Calu3 (cell line): ENCODE measurements around the gene TRERF1. TPM values are rescaled to one million over a fixed set of nuclear protein-coding genes. Genes with fewer than 3 reads are reported as not detected.
"Not testable (repeated sequence)": the region's sequence is repeated elsewhere in the genome, so short reads cannot be mapped to it uniquely, and the experiment has no call there.

Experiments
- BruUV-seq: library from RNA; stranded (reverse); fragments of 400-500 nt; replicated peaks from 2 replicates; lab custom pipeline; 2021; lab: Mats Ljungman, UMichigan
- CTCF ChIA-PET: fragments of 300-600 bp; sonication (Branson Sonifier 250); formaldehyde crosslinking; loops from one replicate; lab custom pipeline; 2022; ENCODE audit warnings: antibody characterized with exemption; lab: Charles Lee
- DNase-seq: peaks from one replicate; pipeline ENCODE4 v3.0.0; 2022
- H3K27ac Mint-ChIP-seq: one replicate; pipeline ENCODE4 v1.8.0; 2022; ENCODE audit warnings: mixed read lengths; ENCODE audit not compliant: unreplicated experiment
- H3K27me3 Mint-ChIP-seq: one replicate; pipeline ENCODE4 v1.8.0; 2022; ENCODE audit warnings: mixed read lengths; ENCODE audit not compliant: unreplicated experiment
- H3K36me3 Mint-ChIP-seq: one replicate; pipeline ENCODE4 v1.8.0; 2022; ENCODE audit warnings: mild to moderate bottlenecking, moderate library complexity, mixed read lengths; ENCODE audit not compliant: insufficient read depth, unreplicated experiment
- H3K4me1 Mint-ChIP-seq: one replicate; pipeline ENCODE4 v1.8.0; 2022; ENCODE audit warnings: mild to moderate bottlenecking, low read depth, mixed read lengths; ENCODE audit not compliant: unreplicated experiment
- H3K4me3 Mint-ChIP-seq: one replicate; pipeline ENCODE4 v1.8.0; 2022; ENCODE audit warnings: mild to moderate bottlenecking, low read depth, moderate library complexity, mixed read lengths; ENCODE audit not compliant: unreplicated experiment
- H3K9me3 Mint-ChIP-seq: one replicate; pipeline ENCODE4 v1.8.0; 2022; ENCODE audit warnings: low read depth, mixed read lengths; ENCODE audit not compliant: unreplicated experiment
- intact Hi-C: fragments of 100-400 bp; cut with micrococcal nuclease; formaldehyde crosslinking; loops from one replicate; pipeline ENCODE4 v1.10.0; 2022; ENCODE audit not compliant: unreplicated experiment
- total RNA-seq: library from RNA; stranded (reverse); gene quantifications from 2 replicates; pipeline ENCODE4 v1.2.3, GENCODE V29; 2022
- TF ChIP-seq, protein P1 (sequence below): fragments of 200-600 bp; IDR thresholded peaks from one replicate; pipeline ENCODE4 v1.8.0; 2022; ENCODE audit warnings: antibody characterized with exemption; ENCODE audit not compliant: unreplicated experiment

The TRERF1 gene
- total RNA-seq, 1 experiment from 2014 or later: 1.4 TPM

DNA sequence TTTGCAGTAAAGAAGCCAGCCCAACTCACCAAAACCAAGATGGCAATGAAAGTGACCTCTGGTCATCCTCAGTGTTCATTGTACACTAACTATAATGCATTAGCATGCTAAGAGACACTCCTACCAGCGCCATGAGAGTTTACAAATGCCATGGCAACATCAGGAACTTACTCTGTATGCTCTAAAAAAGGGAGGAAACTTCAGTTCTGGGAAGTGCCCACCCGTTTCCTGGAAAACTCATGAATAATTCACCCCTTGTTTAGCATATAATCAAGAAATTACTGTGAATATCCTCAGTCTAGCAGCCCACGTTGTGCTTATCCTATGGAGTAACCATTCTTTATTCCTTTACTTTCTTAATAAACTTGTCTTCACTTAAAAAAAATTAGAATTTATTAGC is 19.4 kb upstream of the TRERF1 start:
- peaks cover 13% of the 10 kb centered on the region for H3K27me3 Mint-ChIP-seq
- no peak overlapping the region for H3K4me3 Mint-ChIP-seq
- intact Hi-C loops: no loop called here
- H3K4me1 Mint-ChIP-seq: no peaks in the 10 kb centered on the region
- DNase-seq: no peak
- BruUV-seq: no TSS peak
- TF ChIP-seq, protein P1, sequence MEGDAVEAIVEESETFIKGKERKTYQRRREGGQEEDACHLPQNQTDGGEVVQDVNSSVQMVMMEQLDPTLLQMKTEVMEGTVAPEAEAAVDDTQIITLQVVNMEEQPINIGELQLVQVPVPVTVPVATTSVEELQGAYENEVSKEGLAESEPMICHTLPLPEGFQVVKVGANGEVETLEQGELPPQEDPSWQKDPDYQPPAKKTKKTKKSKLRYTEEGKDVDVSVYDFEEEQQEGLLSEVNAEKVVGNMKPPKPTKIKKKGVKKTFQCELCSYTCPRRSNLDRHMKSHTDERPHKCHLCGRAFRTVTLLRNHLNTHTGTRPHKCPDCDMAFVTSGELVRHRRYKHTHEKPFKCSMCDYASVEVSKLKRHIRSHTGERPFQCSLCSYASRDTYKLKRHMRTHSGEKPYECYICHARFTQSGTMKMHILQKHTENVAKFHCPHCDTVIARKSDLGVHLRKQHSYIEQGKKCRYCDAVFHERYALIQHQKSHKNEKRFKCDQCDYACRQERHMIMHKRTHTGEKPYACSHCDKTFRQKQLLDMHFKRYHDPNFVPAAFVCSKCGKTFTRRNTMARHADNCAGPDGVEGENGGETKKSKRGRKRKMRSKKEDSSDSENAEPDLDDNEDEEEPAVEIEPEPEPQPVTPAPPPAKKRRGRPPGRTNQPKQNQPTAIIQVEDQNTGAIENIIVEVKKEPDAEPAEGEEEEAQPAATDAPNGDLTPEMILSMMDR: no peak
- no peaks in the 10 kb centered on the region for H3K36me3 Mint-ChIP-seq
- CTCF ChIA-PET: no interaction called here
- peaks cover 13% of the 10 kb centered on the region for H3K9me3 Mint-ChIP-seq
- H3K27ac Mint-ChIP-seq: no peak overlapping the region

DNA sequence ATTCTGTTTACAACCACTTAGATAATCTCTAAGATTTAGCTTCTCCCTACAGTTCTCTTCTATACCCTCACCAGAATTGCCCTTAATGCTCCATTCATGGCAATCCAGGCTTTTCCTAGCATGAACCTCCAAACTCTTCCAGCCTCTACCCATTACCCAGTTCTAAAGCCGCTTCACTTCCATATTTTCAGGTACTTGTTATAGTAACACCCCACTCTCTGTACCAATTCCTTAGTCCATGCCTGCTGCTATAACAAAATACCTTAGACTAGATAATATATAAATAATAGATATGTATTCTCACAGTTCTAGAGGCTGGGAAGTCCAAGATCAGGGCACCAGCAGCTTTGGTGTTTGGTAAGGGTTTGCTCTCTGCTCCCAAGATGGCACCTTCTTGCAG is 16.5 kb upstream of the TRERF1 start:
- CTCF ChIA-PET: no interaction called here
- intact Hi-C loops: no loop called here
- H3K27me3 Mint-ChIP-seq: peaks cover 13% of the 10 kb centered on the region
- DNase-seq: no peak
- no peaks in the 10 kb centered on the region for H3K4me1 Mint-ChIP-seq
- no TSS peak for BruUV-seq
- peaks cover 13% of the 10 kb centered on the region for H3K9me3 Mint-ChIP-seq
- H3K36me3 Mint-ChIP-seq: no peaks in the 10 kb centered on the region
- TF ChIP-seq, protein P1: no peak
- H3K27ac Mint-ChIP-seq: no peak overlapping the region
- H3K4me3 Mint-ChIP-seq: no peak overlapping the region

DNA sequence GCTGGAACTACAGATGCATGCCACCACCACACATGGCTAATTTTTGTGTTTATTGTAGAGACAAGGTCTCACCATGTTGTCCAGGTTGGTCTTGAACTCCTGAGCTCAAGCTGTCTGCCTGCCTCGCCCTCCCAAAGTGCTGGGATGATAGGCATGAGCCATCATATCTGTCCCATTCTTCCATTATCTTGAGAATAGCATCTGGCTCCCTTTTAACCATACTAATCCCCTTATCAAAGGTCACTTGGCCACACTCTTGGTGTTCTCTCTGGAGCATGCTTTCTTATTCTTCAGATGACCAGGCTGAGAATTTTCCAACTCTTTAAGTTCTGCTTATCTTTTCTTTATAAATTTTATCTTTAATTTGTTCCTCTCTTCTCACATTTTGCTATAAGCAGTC is 15.9 kb upstream of the TRERF1 start:
- H3K27ac Mint-ChIP-seq: no peak overlapping the region
- intact Hi-C loops: no loop called here
- CTCF ChIA-PET: interaction anchor here (0.7 kb wide), 1 partner anchor 437 kb away, joined by 5 read pairs; no protein-coding TSS in a partner anchor
- DNase-seq: no peak
- BruUV-seq: no TSS peak
- TF ChIP-seq, protein P1: no peak
- H3K4me3 Mint-ChIP-seq: no peak overlapping the region
- peaks cover 13% of the 10 kb centered on the region for H3K9me3 Mint-ChIP-seq
- H3K27me3 Mint-ChIP-seq: peaks cover 12% of the 10 kb centered on the region
- no peaks in the 10 kb centered on the region for H3K4me1 Mint-ChIP-seq
- no peaks in the 10 kb centered on the region for H3K36me3 Mint-ChIP-seq

DNA sequence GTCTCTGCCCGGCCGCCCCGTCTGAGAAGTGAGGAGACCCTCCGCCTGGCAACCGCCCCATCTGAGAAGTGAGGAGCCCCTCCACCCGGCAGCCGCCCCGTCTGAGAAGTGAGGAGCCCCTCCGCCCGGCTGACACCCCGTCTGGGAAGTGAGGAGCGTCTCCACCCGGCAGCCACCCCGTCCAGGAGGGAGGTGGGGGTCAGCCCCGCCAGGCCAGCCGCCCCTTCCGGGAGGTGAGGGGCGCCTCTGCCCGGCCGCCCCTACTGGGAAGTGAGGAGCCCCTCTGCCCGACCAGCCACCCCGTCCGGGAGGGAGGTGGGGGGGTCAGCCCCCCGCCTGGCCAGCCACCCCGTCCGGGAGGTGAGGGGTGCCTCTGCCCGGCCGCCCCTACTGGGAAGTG is 14.7 kb upstream of the TRERF1 start:
- H3K36me3 Mint-ChIP-seq, H3K4me1 Mint-ChIP-seq, intact Hi-C loops, CTCF ChIA-PET, H3K27ac Mint-ChIP-seq, DNase-seq, H3K4me3 Mint-ChIP-seq, BruUV-seq, H3K27me3 Mint-ChIP-seq: not testable (repeated sequence)
- peaks cover 13% of the 10 kb centered on the region for H3K9me3 Mint-ChIP-seq

DNA sequence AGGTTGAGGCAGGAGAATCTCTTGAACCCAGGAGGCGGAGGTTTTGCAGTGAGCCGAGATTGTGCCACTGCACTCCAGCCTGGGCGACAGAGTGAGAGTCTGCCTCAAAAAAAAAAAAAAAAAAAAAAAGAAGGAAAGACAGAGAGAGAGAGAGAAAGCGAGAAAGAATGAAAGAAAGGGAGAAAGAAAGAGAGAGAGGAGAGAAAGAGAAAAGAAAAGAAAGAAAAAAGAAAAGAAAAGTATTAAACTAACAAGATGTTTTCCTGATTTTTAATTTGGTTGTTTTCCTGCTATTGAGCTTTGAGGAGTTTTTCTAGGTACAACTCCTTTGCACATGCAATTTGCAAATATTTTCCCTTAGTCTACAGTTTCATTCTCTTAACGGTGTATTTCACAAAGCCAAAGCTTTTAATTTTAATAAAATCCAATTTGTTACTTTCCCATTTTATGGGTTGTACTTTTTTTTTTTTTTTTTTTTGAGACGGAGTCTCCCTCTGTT is 10.8 kb upstream of the TRERF1 start:
- intact Hi-C loops: no loop called here
- CTCF ChIA-PET: interaction anchor here (0.7 to 1.6 kb wide), 3 partner anchors 8 to 21 kb away, joined by 3 to 11 read pairs (median 3); no protein-coding TSS in a partner anchor

More for the DNA sequence above, 10.8 kb upstream of the TRERF1 start:
- H3K36me3 Mint-ChIP-seq: no peaks in the 10 kb centered on the region
- no peaks in the 10 kb centered on the region for H3K27me3 Mint-ChIP-seq
- no peaks in the 10 kb centered on the region for H3K4me1 Mint-ChIP-seq
- H3K27ac Mint-ChIP-seq: no peak overlapping the region
- TF ChIP-seq, protein P1: no peak
- BruUV-seq: no TSS peak
- DNase-seq: no peak
- no peak overlapping the region for H3K4me3 Mint-ChIP-seq
- H3K9me3 Mint-ChIP-seq: no peaks in the 10 kb centered on the region
